RWPE2 (cell line): ENCODE data around the gene ZSCAN5B.

ENCODE experiments used
- ATAC-seq: fragments of 200-7000 bp; cut with Tn5 transposase; 3 replicates; pipeline ENCODE4 v1.9.1; 2021; ENCODE audit warnings: low read depth
- DNase-seq: peaks from one replicate; pipeline ENCODE4 v3.0.0-alpha.2; 2020; ENCODE audit warnings: low spot score
- H3K27ac ChIP-seq: fragments of 450-650 bp; 2 replicates; pipeline ENCODE4 v1.5.1; 2017; ENCODE audit warnings: mild to moderate bottlenecking; ENCODE audit not compliant: poor library complexity, severe bottlenecking
- H3K27me3 ChIP-seq: fragments of 250-450 bp; sonication (Bioruptor Pico); 2 replicates; pipeline ENCODE4 v1.5.1; 2021; ENCODE audit warnings: mild to moderate bottlenecking, moderate library complexity; ENCODE audit not compliant: insufficient read depth, poor library complexity, severe bottlenecking
- H3K36me3 ChIP-seq: fragments of 250-450 bp; sonication (Bioruptor Pico); 2 replicates; pipeline ENCODE4 v1.5.1; 2020; ENCODE audit warnings: low read depth, mild to moderate bottlenecking, moderate library complexity
- H3K4me1 ChIP-seq: fragments of 250-450 bp; sonication (Bioruptor Pico); 2 replicates; pipeline ENCODE4 v1.5.1; 2021; ENCODE audit warnings: mild to moderate bottlenecking, moderate library complexity; ENCODE audit not compliant: insufficient read depth, poor library complexity, severe bottlenecking
- H3K4me3 ChIP-seq: fragments of 250-450 bp; sonication (Bioruptor Pico); 2 replicates; pipeline ENCODE4 v1.5.1; 2021; ENCODE audit warnings: mild to moderate bottlenecking, moderate library complexity; ENCODE audit not compliant: severe bottlenecking
- H3K9me3 ChIP-seq: fragments of 250-450 bp; sonication (Bioruptor Pico); 2 replicates; pipeline ENCODE4 v1.5.1; 2021; ENCODE audit warnings: mild to moderate bottlenecking, moderate library complexity; ENCODE audit not compliant: severe bottlenecking
- TF ChIP-seq, protein P1 (sequence below): fragments of 450-650 bp; IDR thresholded peaks from one replicate; pipeline ENCODE4 v1.5.1; 2017; ENCODE audit warnings: mild to moderate bottlenecking, moderate library complexity; ENCODE audit not compliant: poor library complexity, severe bottlenecking

The ZSCAN5B gene

GRCh38 chr19:56163097-56163496, 34.5 kb downstream of the ZSCAN5B start:
- H3K4me1 ChIP-seq: no peaks in the 10 kb centered on the region

GRCh38 chr19:56162258-56162657, 35.3 kb downstream of the ZSCAN5B start:
- ATAC-seq (peak; percentile 36; the same call in 1 of the 3 replicates), DNase-seq (no peak)
- H3K4me3 ChIP-seq: no peak overlapping the region
- H3K36me3 ChIP-seq: no peaks in the 10 kb centered on the region
- TF ChIP-seq, protein P1, sequence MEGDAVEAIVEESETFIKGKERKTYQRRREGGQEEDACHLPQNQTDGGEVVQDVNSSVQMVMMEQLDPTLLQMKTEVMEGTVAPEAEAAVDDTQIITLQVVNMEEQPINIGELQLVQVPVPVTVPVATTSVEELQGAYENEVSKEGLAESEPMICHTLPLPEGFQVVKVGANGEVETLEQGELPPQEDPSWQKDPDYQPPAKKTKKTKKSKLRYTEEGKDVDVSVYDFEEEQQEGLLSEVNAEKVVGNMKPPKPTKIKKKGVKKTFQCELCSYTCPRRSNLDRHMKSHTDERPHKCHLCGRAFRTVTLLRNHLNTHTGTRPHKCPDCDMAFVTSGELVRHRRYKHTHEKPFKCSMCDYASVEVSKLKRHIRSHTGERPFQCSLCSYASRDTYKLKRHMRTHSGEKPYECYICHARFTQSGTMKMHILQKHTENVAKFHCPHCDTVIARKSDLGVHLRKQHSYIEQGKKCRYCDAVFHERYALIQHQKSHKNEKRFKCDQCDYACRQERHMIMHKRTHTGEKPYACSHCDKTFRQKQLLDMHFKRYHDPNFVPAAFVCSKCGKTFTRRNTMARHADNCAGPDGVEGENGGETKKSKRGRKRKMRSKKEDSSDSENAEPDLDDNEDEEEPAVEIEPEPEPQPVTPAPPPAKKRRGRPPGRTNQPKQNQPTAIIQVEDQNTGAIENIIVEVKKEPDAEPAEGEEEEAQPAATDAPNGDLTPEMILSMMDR: no peak
- H3K27ac ChIP-seq: no peak overlapping the region
- H3K4me1 ChIP-seq: no peaks in the 10 kb centered on the region
- H3K27me3 ChIP-seq: no peaks in the 10 kb centered on the region
- no peaks in the 10 kb centered on the region for H3K9me3 ChIP-seq

More at GRCh38 chr19:56163097-56163496, 34.5 kb downstream of the ZSCAN5B start:
- no peak for ATAC-seq
- DNase-seq: no peak
- Histone ChIP-seq H3K9me3 (no peaks in the 10 kb centered on the region), H3K36me3 (no peaks in the 10 kb centered on the region), H3K4me3 (no peak overlapping the region), H3K27me3 (no peaks in the 10 kb centered on the region), H3K27ac (no peak overlapping the region)
- TF ChIP-seq, protein P1: no peak

DNA sequence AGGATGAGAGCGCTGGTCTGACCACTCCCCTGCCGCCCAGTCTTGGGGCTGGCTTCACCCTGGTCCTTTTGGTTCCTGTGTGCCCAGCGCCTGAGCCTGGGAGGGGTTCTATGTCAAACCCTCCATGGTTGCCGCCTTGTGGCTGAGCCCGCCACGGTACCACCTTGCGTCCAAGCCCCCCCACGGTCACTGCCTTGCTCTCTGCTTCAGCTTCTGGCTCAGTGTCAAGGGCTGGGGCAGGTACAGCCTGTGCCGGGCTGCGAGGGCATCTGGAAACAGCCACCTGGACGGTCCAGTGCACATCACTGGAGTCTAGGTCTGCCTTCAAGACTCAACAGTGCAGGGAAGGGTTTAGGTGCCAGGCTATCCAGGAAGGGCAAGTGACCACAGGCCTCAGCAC, 36.0 kb downstream of the ZSCAN5B start:
- no peak for DNase-seq
- Histone ChIP-seq H3K4me1 (no peaks in the 10 kb centered on the region), H3K27me3 (no peaks in the 10 kb centered on the region), H3K4me3 (no peak overlapping the region), H3K9me3 (no peaks in the 10 kb centered on the region), H3K27ac (no peak overlapping the region), H3K36me3 (no peaks in the 10 kb centered on the region)
- TF ChIP-seq, protein P1: no peak
- no peak for ATAC-seq

DNA sequence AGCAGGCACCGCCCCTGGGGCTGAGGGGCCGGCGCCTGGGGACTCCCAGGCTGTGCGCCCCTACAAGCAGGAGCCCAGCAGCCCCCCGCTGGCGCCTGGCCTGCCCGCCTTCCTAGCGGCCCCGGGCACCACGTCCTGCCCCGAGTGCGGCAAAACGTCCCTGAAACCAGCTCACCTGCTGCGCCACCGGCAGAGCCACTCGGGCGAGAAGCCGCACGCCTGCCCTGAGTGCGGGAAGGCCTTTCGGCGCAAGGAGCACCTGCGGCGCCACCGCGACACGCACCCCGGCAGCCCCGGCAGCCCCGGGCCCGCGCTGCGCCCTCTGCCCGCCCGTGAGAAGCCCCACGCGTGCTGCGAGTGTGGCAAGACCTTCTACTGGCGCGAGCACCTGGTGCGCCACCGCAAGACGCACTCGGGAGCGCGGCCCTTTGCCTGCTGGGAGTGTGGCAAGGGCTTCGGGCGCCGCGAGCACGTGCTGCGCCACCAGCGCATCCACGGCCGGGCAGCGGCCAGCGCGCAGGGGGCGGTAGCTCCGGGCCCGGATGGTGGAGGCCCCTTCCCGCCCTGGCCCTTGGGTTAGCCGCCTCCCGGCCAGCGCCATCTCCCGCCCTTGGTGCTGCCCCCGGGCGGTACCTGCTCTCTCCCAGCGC, 37.8 kb downstream of the ZSCAN5B start:
- Histone ChIP-seq H3K36me3 (no peaks in the 10 kb centered on the region), H3K27me3 (no peaks in the 10 kb centered on the region), H3K9me3 (no peaks in the 10 kb centered on the region), H3K27ac (no peak overlapping the region), H3K4me1 (no peaks in the 10 kb centered on the region), H3K4me3 (no peak overlapping the region)
- DNase-seq (no peak), ATAC-seq (no peak)
- TF ChIP-seq, protein P1: no peak

DNA sequence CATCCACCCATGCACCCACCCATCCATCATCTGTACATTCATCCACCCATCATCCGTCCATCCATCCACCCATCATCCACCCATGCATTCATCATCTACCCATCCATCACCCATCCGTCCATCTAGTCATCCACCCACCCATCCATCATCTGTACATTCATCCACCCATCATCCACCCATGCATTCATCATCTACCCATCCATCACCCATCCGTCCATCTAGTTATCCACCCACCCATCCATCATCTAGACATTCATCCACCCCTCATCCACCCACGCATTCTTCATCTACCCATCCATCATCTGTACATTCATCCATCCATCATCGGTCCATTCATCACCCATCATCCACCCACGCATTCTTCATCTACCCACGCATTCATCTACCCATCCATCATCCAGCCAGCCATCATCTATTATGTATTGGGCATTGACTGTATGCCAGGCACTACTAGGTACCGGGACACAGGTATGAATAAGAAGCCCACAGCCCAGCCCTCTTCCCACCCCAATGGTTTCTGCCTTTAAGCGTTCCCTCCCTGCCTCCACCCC, 38.5 kb downstream of the ZSCAN5B start:
- no peak for ATAC-seq

More for the DNA sequence above, 38.5 kb downstream of the ZSCAN5B start:
- H3K36me3 ChIP-seq: no peaks in the 10 kb centered on the region
- H3K27me3 ChIP-seq: no peaks in the 10 kb centered on the region
- H3K9me3 ChIP-seq: no peaks in the 10 kb centered on the region
- DNase-seq: no peak
- H3K4me1 ChIP-seq: no peaks in the 10 kb centered on the region
- no peak overlapping the region for H3K4me3 ChIP-seq
- TF ChIP-seq, protein P1: no peak
- no peak overlapping the region for H3K27ac ChIP-seq
